ENCODE data around the gene SLC39A5. TPM values are rescaled to one million over a fixed set of nuclear protein-coding genes. Genes with fewer than 3 reads are reported as not detected.

SLC39A5 gene
- total and polyA plus RNA-seq, 2 of the 13 experiments (the other 11 are each of a cell fraction or from before 2014, with no cell fraction given): 59.7 to 101 TPM

DNA sequence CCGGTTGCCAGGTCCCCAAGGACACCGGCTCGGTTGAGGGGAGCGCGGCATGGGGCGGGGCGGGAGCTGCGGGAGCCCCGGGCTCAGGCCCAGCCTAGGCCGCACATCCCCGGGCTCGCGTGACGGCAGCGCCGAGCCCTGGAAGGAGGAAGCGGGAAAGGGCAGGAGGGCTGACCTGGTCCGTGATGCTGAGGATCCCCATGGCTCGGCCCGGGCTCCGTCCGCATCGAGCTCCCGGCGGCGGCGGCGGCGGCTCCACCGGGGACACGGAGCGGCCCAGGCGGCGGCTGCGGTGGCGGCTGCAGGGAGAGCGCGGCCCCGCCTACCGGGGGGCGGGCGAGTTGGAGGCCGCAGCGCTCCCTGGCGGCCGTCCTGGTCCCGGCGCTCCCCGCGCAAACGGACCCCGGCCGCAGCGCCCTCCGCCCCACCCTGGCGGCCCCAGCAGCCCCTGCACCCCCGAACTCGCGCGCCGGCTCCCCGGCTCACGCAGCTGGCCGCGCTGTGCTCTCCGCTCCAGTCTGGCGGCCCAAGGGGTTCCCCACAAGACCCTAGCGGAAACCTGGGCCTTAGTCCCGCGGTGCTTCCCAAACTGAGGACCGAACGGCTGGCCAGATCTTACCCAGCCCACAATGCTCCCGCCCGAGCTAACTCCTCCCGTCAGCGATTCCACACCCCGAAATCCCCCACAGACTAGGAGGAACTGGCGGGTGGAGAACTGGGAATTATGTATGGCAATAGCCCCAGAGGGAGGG, 28.4 kb downstream of the SLC39A5 start, which contains the start of gene ANKRD52 (continued):
- TF ChIP-seq ZNF629 (CRISPR knock-in tag; conservative IDR thresholded peaks at IDR 0.05): no peak
- no peak for TF ChIP-seq HCFC1 (IDR thresholded peaks at IDR 0.05; ENCODE audit: low read depth, low read length)
- no peak for TF ChIP-seq DNMT3B (CRISPR knock-in tag; conservative IDR thresholded peaks at IDR 0.05)
- TF ChIP-seq ZKSCAN1 (IDR thresholded peaks at IDR 0.05; ENCODE audit: low read length): no peak
- TF ChIP-seq ZNF557 (CRISPR knock-in tag; IDR thresholded peaks at IDR 0.05): no peak
- TF ChIP-seq NR2C2 (CRISPR knock-in tag; IDR thresholded peaks at IDR 0.05; ENCODE audit: borderline replicate concordance): no peak
- TF ChIP-seq MYC (CRISPR knock-in tag; IDR thresholded peaks at IDR 0.05; ENCODE audit: borderline replicate concordance): 0 out of 2 replicates have a peak, but pooled peaks have one; percentile 17
- TF ChIP-seq BCL6 (CRISPR knock-in tag; IDR thresholded peaks at IDR 0.05): 0 out of 2 replicates have a peak, but pooled peaks have one; percentile 1
- TF ChIP-seq ZNF7 (CRISPR knock-in tag; IDR thresholded peaks at IDR 0.05): no peak
- TF ChIP-seq ZMYM4 (CRISPR knock-in tag; IDR thresholded peaks at IDR 0.05): peak; percentile 12; the same call in 1 of the 2 replicates
- no peak for TF ChIP-seq ZNF317 (CRISPR knock-in tag; IDR thresholded peaks at IDR 0.05)
- no peak for TF ChIP-seq ZNF747 (CRISPR knock-in tag; IDR thresholded peaks at IDR 0.05; ENCODE audit: borderline replicate concordance)
- no peak; the same call in 1 of the 2 replicates for TF ChIP-seq ZSCAN25 (CRISPR knock-in tag; IDR thresholded peaks at IDR 0.05)
- TF ChIP-seq ZSCAN29 (CRISPR knock-in tag; conservative IDR thresholded peaks at IDR 0.05): no peak
- TF ChIP-seq GTF3A (CRISPR knock-in tag; conservative IDR thresholded peaks at IDR 0.05): no peak
- no peak for TF ChIP-seq ZNF546 (CRISPR knock-in tag; conservative IDR thresholded peaks at IDR 0.05)
- no peak for TF ChIP-seq ZNF20 (CRISPR knock-in tag; IDR thresholded peaks at IDR 0.05)
- no peak for TF ChIP-seq ZNF24 (IDR thresholded peaks at IDR 0.05)
- no peak for TF ChIP-seq CEBPG (CRISPR knock-in tag; IDR thresholded peaks at IDR 0.05)
- TF ChIP-seq ZNF615 (CRISPR knock-in tag; IDR thresholded peaks at IDR 0.05; ENCODE audit: borderline replicate concordance): no peak
- TF ChIP-seq CREB1 (IDR thresholded peaks at IDR 0.05): no peak
- TF ChIP-seq CREB1 (CRISPR knock-in tag; IDR thresholded peaks at IDR 0.05): no peak
- TF ChIP-seq, protein P1, sequence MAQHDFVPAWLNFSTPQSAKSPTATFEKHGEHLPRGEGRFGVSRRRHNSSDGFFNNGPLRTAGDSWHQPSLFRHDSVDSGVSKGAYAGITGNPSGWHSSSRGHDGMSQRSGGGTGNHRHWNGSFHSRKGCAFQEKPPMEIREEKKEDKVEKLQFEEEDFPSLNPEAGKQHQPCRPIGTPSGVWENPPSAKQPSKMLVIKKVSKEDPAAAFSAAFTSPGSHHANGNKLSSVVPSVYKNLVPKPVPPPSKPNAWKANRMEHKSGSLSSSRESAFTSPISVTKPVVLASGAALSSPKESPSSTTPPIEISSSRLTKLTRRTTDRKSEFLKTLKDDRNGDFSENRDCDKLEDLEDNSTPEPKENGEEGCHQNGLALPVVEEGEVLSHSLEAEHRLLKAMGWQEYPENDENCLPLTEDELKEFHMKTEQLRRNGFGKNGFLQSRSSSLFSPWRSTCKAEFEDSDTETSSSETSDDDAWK (CRISPR knock-in tag; IDR thresholded peaks at IDR 0.05): no peak
- TF ChIP-seq MTA1 (CRISPR knock-in tag; IDR thresholded peaks at IDR 0.05; ENCODE audit: borderline replicate concordance): no peak; the same call in 1 of the 2 replicates
- TF ChIP-seq, protein P2, sequence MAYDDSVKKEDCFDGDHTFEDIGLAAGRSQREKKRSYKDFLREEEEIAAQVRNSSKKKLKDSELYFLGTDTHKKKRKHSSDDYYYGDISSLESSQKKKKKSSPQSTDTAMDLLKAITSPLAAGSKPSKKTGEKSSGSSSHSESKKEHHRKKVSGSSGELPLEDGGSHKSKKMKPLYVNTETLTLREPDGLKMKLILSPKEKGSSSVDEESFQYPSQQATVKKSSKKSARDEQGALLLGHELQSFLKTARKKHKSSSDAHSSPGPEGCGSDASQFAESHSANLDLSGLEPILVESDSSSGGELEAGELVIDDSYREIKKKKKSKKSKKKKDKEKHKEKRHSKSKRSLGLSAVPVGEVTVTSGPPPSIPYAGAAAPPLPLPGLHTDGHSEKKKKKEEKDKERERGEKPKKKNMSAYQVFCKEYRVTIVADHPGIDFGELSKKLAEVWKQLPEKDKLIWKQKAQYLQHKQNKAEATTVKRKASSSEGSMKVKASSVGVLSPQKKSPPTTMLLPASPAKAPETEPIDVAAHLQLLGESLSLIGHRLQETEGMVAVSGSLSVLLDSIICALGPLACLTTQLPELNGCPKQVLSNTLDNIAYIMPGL (CRISPR knock-in tag; IDR thresholded peaks at IDR 0.05; ENCODE audit: borderline replicate concordance in 1 of 2, low read depth in 1 of 2): peak; percentile 86 to 98
- peak; percentile 38; the same call in 1 of the 2 replicates for TF ChIP-seq ZNF790 (CRISPR knock-in tag; IDR thresholded peaks at IDR 0.05; ENCODE audit: borderline replicate concordance)
- TF ChIP-seq, protein P3, sequence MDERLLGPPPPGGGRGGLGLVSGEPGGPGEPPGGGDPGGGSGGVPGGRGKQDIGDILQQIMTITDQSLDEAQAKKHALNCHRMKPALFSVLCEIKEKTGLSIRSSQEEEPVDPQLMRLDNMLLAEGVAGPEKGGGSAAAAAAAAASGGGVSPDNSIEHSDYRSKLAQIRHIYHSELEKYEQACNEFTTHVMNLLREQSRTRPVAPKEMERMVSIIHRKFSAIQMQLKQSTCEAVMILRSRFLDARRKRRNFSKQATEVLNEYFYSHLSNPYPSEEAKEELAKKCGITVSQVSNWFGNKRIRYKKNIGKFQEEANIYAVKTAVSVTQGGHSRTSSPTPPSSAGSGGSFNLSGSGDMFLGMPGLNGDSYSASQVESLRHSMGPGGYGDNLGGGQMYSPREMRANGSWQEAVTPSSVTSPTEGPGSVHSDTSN (CRISPR knock-in tag; IDR thresholded peaks at IDR 0.05): no peak

All from HepG2 (cell line).